Measurements from ENCODE around the gene C11orf65.

The C11orf65 gene

DNA sequence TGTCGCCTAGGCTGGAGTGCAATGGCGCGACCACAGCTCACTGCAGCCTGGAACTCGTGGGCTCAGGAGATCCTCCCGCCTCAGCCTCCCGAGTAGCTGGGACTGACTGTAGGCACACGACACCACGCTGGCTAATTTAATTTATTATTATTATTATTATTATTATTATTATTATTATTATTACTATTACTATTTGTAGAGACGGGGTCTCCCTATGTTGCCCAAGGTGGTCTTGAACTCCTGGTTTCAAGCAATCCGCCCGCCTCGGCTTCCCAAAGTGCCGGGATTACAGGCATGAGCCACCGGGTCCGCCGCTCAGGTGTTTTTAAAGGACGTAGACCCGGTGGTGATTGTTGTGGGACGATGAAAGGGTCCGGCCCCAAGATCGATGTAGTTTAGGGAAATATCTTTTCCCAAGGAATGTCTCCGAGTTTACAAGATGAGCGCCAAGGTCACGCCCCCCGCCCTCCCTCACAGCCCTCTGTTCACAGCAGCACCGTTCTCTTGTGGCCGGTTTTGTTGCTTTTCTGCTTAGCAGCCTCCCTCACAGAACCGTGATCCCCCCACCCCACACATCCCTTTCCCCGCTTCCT lies 31.6 kb upstream of the C11orf65 start:
- Histone ChIP-seq H3K4me1 (ENCODE audit: low read depth, poor library complexity, severe bottlenecking) (no peaks in the 10 kb centered on the region), H3K9ac (no peak overlapping the region), H3K79me2 (ENCODE audit: insufficient read depth, low read depth) (no peaks in the 10 kb centered on the region), H2AFZ (ENCODE audit: low read depth) (no peak overlapping the region), H3K4me2 (no peak overlapping the region), H3K4me3 (IDR thresholded peaks at IDR 0.05; ENCODE audit: insufficient read depth, low read depth, low read length) (no peak overlapping the region), H3K27me3 (ENCODE audit: insufficient read depth, low read depth) (no peaks in the 10 kb centered on the region), H3K27ac (no peak overlapping the region), H3K36me3 (ENCODE audit: insufficient read depth) (no peaks in the 10 kb centered on the region), H4K20me1 (ENCODE audit: insufficient read depth) (no peaks in the 10 kb centered on the region)
- TF ChIP-seq, protein P1, sequence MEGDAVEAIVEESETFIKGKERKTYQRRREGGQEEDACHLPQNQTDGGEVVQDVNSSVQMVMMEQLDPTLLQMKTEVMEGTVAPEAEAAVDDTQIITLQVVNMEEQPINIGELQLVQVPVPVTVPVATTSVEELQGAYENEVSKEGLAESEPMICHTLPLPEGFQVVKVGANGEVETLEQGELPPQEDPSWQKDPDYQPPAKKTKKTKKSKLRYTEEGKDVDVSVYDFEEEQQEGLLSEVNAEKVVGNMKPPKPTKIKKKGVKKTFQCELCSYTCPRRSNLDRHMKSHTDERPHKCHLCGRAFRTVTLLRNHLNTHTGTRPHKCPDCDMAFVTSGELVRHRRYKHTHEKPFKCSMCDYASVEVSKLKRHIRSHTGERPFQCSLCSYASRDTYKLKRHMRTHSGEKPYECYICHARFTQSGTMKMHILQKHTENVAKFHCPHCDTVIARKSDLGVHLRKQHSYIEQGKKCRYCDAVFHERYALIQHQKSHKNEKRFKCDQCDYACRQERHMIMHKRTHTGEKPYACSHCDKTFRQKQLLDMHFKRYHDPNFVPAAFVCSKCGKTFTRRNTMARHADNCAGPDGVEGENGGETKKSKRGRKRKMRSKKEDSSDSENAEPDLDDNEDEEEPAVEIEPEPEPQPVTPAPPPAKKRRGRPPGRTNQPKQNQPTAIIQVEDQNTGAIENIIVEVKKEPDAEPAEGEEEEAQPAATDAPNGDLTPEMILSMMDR (conservative IDR thresholded peaks at IDR 0.05; ENCODE audit: low read depth, low read length): no peak

DNA sequence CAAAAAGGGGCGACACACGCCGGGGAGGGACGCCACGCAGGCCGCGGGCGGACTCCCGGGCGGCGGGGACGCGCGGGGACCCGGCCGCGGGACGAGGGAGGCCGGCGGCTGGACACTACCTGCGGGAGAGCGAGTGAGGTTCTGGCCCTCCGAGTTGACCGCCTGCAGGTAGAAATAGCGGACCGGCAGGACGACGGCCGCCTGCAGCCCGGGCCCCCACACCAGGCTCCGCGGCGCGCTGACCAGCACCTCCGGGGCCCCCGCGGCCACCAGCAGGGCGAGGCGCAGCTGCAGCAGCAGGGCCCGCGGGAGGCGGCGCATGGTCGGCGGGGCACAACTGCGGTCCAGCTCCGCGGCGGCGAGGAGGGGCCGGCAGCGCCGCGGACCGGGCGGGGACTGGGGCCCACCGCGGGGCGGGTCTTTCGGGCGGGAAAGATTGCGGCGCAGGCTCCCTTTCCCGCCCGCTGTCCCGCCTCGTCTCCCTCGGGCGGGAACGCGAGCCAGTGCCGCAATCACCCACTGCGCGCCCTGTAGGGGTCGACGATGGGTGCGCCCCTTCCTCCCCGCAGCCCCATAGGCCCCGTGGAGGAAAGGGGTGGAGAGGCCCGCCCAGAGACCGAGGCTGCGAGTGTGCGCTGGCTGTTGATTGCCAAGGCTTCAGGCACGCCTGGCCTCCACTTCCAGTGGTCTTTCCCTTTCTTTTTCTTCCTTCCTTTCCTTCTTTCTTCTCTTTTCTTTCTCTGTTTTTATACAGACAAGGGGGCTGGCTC lies 30.9 kb upstream of the C11orf65 start, which contains the start of gene POGLUT3:
POGLUT3 (minus strand) TSS at position 339 of the 770 bp plus-strand sequence; CDS start at position 321, 18 bp downstream.
- Histone ChIP-seq H3K4me1 (ENCODE audit: low read depth, poor library complexity, severe bottlenecking) (no peaks in the 10 kb centered on the region), H2AFZ (ENCODE audit: low read depth) (no peak within 1 kb of the TSS), H3K9ac (no peak within 1 kb of the TSS), H3K27ac (no peak within 1 kb of the TSS), H3K4me2 (no peak within 1 kb of the TSS), H3K4me3 (IDR thresholded peaks at IDR 0.05; ENCODE audit: insufficient read depth, low read depth, low read length) (no peak within 1 kb of the TSS), H4K20me1 (ENCODE audit: insufficient read depth) (no peaks in the 10 kb centered on the region), H3K79me2 (ENCODE audit: insufficient read depth, low read depth) (no peaks in the 10 kb centered on the region), H3K27me3 (ENCODE audit: insufficient read depth, low read depth) (no peaks in the 10 kb centered on the region), H3K36me3 (ENCODE audit: insufficient read depth) (no peaks in the 10 kb centered on the region)
- TF ChIP-seq, protein P1 (conservative IDR thresholded peaks at IDR 0.05; ENCODE audit: low read depth, low read length): no peak

DNA sequence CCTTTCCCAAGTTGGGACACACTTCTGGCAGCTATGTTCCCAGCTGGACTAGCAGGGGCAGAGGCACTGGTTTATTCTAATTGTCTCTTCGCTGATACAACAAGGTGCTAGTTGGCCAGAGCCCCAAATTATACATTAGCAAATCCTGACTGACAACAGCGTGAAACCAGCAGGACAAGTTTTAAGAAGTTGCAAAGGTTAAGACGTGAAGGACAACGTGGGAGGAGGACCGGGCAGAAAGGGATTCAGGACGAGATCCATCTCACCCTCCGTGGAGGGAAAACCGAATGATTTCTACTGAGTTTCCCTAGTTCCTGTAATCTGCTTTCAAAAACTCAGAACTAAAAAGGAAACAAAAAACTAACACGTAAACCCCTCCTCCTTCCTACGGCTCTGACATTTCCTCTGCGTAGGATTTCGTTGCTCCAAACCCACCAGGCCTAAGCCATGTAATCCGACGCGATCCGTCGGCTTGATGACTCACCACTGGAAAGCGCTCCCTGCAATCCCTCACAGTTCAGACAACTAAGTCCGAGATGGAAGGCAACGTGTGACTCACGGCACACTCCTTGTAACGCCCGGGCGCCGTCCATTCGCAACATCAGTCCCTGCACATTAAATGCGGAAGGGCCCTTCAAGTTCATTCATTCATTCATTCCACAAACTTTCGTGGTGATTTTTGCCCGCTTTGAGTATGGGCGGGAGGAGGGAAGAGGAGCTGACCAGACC lies 30.2 kb upstream of the C11orf65 start:
- TF ChIP-seq, protein P1 (conservative IDR thresholded peaks at IDR 0.05; ENCODE audit: low read depth, low read length): no peak
- Histone ChIP-seq H3K9ac (no peak overlapping the region), H2AFZ (ENCODE audit: low read depth) (no peak overlapping the region)

DNA sequence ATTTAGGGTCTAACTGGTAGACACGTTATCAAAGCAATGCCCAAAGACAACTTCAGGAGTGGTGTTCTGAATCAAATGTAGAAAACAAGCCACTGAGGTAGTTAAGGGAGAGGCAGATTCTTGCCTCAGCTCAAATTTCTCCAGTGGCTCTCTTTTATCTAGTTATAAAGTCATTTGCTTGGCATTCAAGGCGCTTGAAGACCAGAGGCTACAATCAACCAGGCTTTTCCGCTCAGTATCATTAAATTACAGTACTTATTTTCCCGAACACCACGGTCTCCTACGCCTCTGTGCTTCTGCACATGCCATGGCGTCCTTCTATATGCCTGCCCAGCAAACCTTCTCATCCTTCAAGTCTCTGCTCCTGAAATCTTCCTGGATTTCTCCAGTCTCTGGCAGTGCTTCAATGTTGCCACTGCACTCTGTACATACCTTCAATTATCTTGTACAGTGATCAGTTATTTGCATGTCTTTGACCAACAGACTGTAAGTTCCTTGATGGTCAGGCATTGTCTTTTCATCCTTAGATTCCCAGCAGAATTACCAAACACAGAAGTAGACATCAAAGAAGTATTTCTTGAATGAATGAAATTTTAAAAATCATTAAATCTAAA lies 29.4 kb upstream of the C11orf65 start:
- Histone ChIP-seq H3K27ac (no peak overlapping the region), H3K79me2 (ENCODE audit: insufficient read depth, low read depth) (no peaks in the 10 kb centered on the region), H3K4me1 (ENCODE audit: low read depth, poor library complexity, severe bottlenecking) (no peaks in the 10 kb centered on the region), H2AFZ (ENCODE audit: low read depth) (no peak overlapping the region), H3K27me3 (ENCODE audit: insufficient read depth, low read depth) (no peaks in the 10 kb centered on the region), H3K9ac (no peak overlapping the region), H4K20me1 (ENCODE audit: insufficient read depth) (no peaks in the 10 kb centered on the region), H3K36me3 (ENCODE audit: insufficient read depth) (no peaks in the 10 kb centered on the region), H3K4me3 (IDR thresholded peaks at IDR 0.05; ENCODE audit: insufficient read depth, low read depth, low read length) (no peak overlapping the region), H3K4me2 (no peak overlapping the region)
- TF ChIP-seq, protein P1 (conservative IDR thresholded peaks at IDR 0.05; ENCODE audit: low read depth, low read length): no peak

More for the DNA sequence above, 30.2 kb upstream of the C11orf65 start:
- no peaks in the 10 kb centered on the region for H4K20me1 ChIP-seq (ENCODE audit: insufficient read depth)
- H3K4me3 ChIP-seq (IDR thresholded peaks at IDR 0.05; ENCODE audit: insufficient read depth, low read depth, low read length): no peak overlapping the region
- no peak overlapping the region for H3K4me2 ChIP-seq
- H3K36me3 ChIP-seq (ENCODE audit: insufficient read depth): no peaks in the 10 kb centered on the region
- H3K4me1 ChIP-seq (ENCODE audit: low read depth, poor library complexity, severe bottlenecking): no peaks in the 10 kb centered on the region
- no peak overlapping the region for H3K27ac ChIP-seq
- no peaks in the 10 kb centered on the region for H3K79me2 ChIP-seq (ENCODE audit: insufficient read depth, low read depth)
- no peaks in the 10 kb centered on the region for H3K27me3 ChIP-seq (ENCODE audit: insufficient read depth, low read depth)

Data from KMS-11 (cell line).